ENCODE data around the gene AGAP5. TPM values are rescaled to one million over a fixed set of nuclear protein-coding genes. Genes with fewer than 3 reads are reported as not detected.

Gene AGAP5
- total and polyA plus RNA-seq, 9 of the 15 experiments (the other 6 are each of a cell fraction or from before 2014, with no cell fraction given) = 0.32 to 7.5 (median 5.3) TPM

GRCh38 chr10:73653701-73654100, 44.2 kb downstream of the AGAP5 start (continued):
- TF ChIP-seq RHOXF2B (CRISPR knock-in tag; conservative IDR thresholded peaks at IDR 0.05) = no peak
- TF ChIP-seq PRDM10 (IDR thresholded peaks at IDR 0.05; ENCODE audit: partially characterized antibody) = no peak
- no peak for TF ChIP-seq ZNF282 (CRISPR knock-in tag; IDR thresholded peaks at IDR 0.05)
- TF ChIP-seq MTA2 (IDR thresholded peaks at IDR 0.05; ENCODE audit: low read depth) = no peak
- no peak for TF ChIP-seq TAL1 (IDR thresholded peaks at IDR 0.05)
- no peak for TF ChIP-seq ZBTB17 (CRISPR knock-in tag; IDR thresholded peaks at IDR 0.05)
- peak; percentile 21; the same call in 1 of the 2 replicates for TF ChIP-seq EP300 (IDR thresholded peaks at IDR 0.05; ENCODE audit: low read length)
- TF ChIP-seq NR4A1 (CRISPR knock-in tag; IDR thresholded peaks at IDR 0.05) = no peak
- no peak for TF ChIP-seq NR4A1 (tag; IDR thresholded peaks at IDR 0.05)
- no peak for TF ChIP-seq TAF1 (IDR thresholded peaks at IDR 0.05; ENCODE audit: control insufficient read depth, extremely low read depth, insufficient read depth, low read length, severe bottlenecking)
- no peak for TF ChIP-seq KLF10 (CRISPR knock-in tag; IDR thresholded peaks at IDR 0.05)
- TF ChIP-seq DPF2 (IDR thresholded peaks at IDR 0.05) = 0 out of 2 replicates have a peak, but pooled peaks have one; percentile 23
- peak in 1 of 3 experiments; percentile 48; a peak in 1 of 6 replicates for TF ChIP-seq ZBTB11 (CRISPR knock-in tag; IDR thresholded peaks at IDR 0.05)
- TF ChIP-seq ZNF354B (CRISPR knock-in tag; IDR thresholded peaks at IDR 0.05) = no peak
- TF ChIP-seq ZNF253 (CRISPR knock-in tag; conservative IDR thresholded peaks at IDR 0.05) = no peak
- TF ChIP-seq ETV6 (IDR thresholded peaks at IDR 0.05; ENCODE audit: borderline replicate concordance in 1 of 2, low read depth in 2 of 2, low read length in 1 of 2) = no peak
- TF ChIP-seq ETV6 (CRISPR knock-in tag; IDR thresholded peaks at IDR 0.05; ENCODE audit: borderline replicate concordance) = no peak
- no peak for TF ChIP-seq RBFOX2 (IDR thresholded peaks at IDR 0.05; ENCODE audit: low read depth, low read length)
- TF ChIP-seq PTBP1 (IDR thresholded peaks at IDR 0.05; ENCODE audit: low read depth, low read length) = no peak
- TF ChIP-seq ZNF589 (CRISPR knock-in tag; IDR thresholded peaks at IDR 0.05; ENCODE audit: low read depth) = no peak
- no peak for TF ChIP-seq WHSC1 (IDR thresholded peaks at IDR 0.05; ENCODE audit: low read length)
- no peak for TF ChIP-seq NKRF (IDR thresholded peaks at IDR 0.05; ENCODE audit: borderline replicate concordance)
